ENCODE data around the gene DDX39A.
A peak's percentile ranks its signal among the peaks of the same experiment; 100 is the strongest.
"Not testable (repeated sequence)": the region's sequence is repeated elsewhere in the genome, so short reads cannot be mapped to it uniquely, and the experiment has no call there.

The DDX39A gene

DNA sequence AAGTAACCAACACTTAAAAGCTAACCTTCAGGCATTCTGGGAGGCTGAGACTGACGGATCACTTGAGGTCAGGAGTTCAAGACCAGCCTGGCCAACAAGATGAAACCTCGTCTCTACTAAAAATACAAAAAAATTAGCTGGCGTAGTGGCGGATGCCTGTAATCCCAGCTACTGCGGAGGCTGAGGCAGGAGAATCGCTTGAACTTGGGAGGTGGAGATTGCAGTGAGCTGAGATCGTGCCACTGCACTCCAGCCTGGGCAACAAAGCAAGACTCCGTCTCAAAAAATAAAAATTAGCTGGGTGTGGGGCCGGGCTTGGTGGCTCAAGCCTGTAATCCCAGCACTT, 55.1 kb downstream of the DDX39A start:
- H3K9me3 ChIP-seq (replicated peaks; ENCODE audit: low read length); H3K4me1 ChIP-seq (ENCODE audit: control insufficient read depth, insufficient read depth, low read length); H3K4me3 ChIP-seq (ENCODE audit: low read length): not testable (repeated sequence)

DNA sequence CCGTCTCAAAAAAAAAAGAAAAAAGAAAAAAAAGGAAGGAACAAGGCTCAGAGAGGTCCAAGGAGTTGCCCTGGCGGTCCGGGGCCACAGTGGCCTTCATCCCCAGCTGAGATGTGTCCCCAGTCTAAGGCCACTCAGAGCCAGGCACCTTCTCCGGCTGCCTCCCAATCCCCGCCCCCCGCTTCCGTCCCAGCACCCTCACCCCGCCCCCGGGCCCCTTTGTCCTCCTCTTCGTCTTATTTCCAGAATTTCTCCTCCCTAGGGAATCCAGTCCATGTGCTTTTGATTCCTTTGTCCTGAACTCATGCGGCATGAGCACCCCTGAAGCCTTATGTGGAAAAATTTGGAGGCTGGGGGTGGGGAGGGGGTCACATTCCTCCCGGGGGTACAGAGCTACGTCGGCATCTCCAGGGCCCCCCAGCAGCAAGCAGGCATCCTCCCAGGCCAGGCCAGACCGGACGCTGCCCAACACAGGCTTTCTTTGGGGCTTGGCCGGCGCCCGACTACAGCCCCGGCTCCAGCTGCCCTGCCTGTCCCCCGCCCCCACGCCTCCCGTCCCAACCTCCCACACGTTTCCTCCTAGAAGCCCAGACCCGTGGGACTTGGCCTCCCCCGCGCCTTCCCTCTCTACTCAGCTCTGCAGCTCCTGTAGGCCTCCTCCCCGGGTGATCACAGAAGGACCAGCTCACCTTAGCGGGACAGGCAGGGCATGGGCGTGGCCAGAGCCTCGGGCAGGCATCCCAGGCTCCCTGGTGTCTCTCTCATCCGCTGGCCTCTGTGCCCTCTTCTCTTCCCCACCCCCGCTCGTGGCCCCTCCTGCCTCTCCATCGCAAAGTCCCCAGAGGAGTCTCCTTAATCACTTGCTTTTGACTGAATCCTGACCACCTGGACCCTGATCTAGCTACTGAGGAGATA, 55.7 kb downstream of the DDX39A start:
- peak overlapping the region; percentile 40 for H3K4me3 ChIP-seq (ENCODE audit: low read length)

More for the DNA sequence above, 55.1 kb downstream of the DDX39A start:
- H3K27me3 ChIP-seq (ENCODE audit: control insufficient read depth, insufficient read depth, low read length); H3K36me3 ChIP-seq (ENCODE audit: insufficient read depth, low read length): not testable (repeated sequence)
- Histone ChIP-seq H3K4me2 (ENCODE audit: low read length) (peak overlapping the region; percentile 70), H3K9ac (ENCODE audit: low read depth, low read length) (peak overlapping the region; percentile 34)

DNA sequence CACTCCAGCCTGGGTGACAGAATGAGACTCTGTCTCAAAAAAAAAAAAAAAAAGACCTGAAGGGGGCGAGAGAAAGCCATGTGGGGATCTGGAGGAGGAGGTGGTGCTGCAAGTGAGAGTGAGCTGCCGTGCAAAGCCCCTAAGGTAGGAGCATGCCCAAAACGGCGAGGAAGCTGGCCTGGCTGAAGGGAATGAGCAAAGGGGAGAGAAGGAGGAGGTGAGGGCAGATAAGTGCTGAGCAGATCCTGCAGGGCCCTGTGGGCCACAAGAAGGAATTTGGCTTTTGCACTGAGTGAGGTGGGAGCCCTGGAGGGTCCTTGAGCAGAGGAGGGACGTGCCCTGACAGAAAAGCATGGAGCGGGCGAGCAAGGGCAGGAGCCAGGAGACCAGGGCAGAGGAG, 57.3 kb downstream of the DDX39A start:
- H3K9me3 ChIP-seq (replicated peaks; ENCODE audit: low read length): no peaks in the 10 kb centered on the region
- H3K36me3 ChIP-seq (ENCODE audit: insufficient read depth, low read length): no peaks in the 10 kb centered on the region
- no peaks in the 10 kb centered on the region for H3K27me3 ChIP-seq (ENCODE audit: control insufficient read depth, insufficient read depth, low read length)
- peaks cover 8% of the 10 kb centered on the region for H3K4me1 ChIP-seq (ENCODE audit: control insufficient read depth, insufficient read depth, low read length)
- no peak overlapping the region for H3K4me3 ChIP-seq (ENCODE audit: low read length)
- no peak overlapping the region for H3K9ac ChIP-seq (ENCODE audit: low read depth, low read length)
- no peak overlapping the region for H3K4me2 ChIP-seq (ENCODE audit: low read length)

More for the DNA sequence above, 55.7 kb downstream of the DDX39A start:
- no peaks in the 10 kb centered on the region for H3K36me3 ChIP-seq (ENCODE audit: insufficient read depth, low read length)
- no peaks in the 10 kb centered on the region for H3K27me3 ChIP-seq (ENCODE audit: control insufficient read depth, insufficient read depth, low read length)
- peaks cover 8% of the 10 kb centered on the region for H3K4me1 ChIP-seq (ENCODE audit: control insufficient read depth, insufficient read depth, low read length)
- peak overlapping the region; percentile 34 for H3K9ac ChIP-seq (ENCODE audit: low read depth, low read length)
- no peaks in the 10 kb centered on the region for H3K9me3 ChIP-seq (replicated peaks; ENCODE audit: low read length)
- H3K4me2 ChIP-seq (ENCODE audit: low read length): peak overlapping the region; percentile 70

Measured in skeletal muscle satellite cell (primary cell).